ENCODE results near the gene ASXL2.

Gene ASXL2

GRCh38 chr2:25787020-25787419 lies 91.3 kb downstream of the ASXL2 start:
- no peaks in the 10 kb centered on the region for H3K79me2 ChIP-seq (ENCODE audit: insufficient read depth, low read length)
- H4K20me1 ChIP-seq (ENCODE audit: low read depth, low read length), result no peaks in the 10 kb centered on the region
- H3K9me3 ChIP-seq (ENCODE audit: insufficient read depth, low read length), result no peaks in the 10 kb centered on the region
- no peak overlapping the region for H3K4me3 ChIP-seq (ENCODE audit: insufficient read depth, low read length, poor library complexity, severe bottlenecking)
- 0 out of 2 replicates have a peak, but pooled peaks cover 7% of the 10 kb centered on the region for H3F3A ChIP-seq (ENCODE audit: insufficient read depth)
- H3K4me2 ChIP-seq (ENCODE audit: low read depth, low read length, poor library complexity, severe bottlenecking), result no peak overlapping the region
- H3K27ac ChIP-seq (ENCODE audit: low read depth, low read length), result no peak overlapping the region
- H3K9ac ChIP-seq (ENCODE audit: low read length), result no peak overlapping the region
- H3K27me3 ChIP-seq (ENCODE audit: low read length), result no peaks in the 10 kb centered on the region
- H3K36me3 ChIP-seq (ENCODE audit: low read length), result 0 out of 2 replicates have a peak, but pooled peaks cover 7% of the 10 kb centered on the region
- TF ChIP-seq CTCF (IDR thresholded peaks at IDR 0.05; ENCODE audit: insufficient read depth, low read length, poor library complexity, severe bottlenecking) (no peak), EZH2phosphoT487 (conservative IDR thresholded peaks at IDR 0.05; ENCODE audit: low read length) (no peak)
- H3K9me2 ChIP-seq (replicated peaks; ENCODE audit: insufficient read depth, low read length), result no peaks in the 10 kb centered on the region
- no peak overlapping the region for H2AFZ ChIP-seq (ENCODE audit: low read depth, low read length, severe bottlenecking)

GRCh38 chr2:25784404-25784803 lies 93.9 kb downstream of the ASXL2 start:
- H3K27ac ChIP-seq (ENCODE audit: low read depth, low read length), result no peak overlapping the region
- no peaks in the 10 kb centered on the region for H3K9me3 ChIP-seq (ENCODE audit: insufficient read depth, low read length)
- H3K9me2 ChIP-seq (replicated peaks; ENCODE audit: insufficient read depth, low read length), result no peaks in the 10 kb centered on the region
- H3K36me3 ChIP-seq (ENCODE audit: low read length), result 0 out of 2 replicates have a peak, but pooled peaks cover 7% of the 10 kb centered on the region
- TF ChIP-seq CTCF (IDR thresholded peaks at IDR 0.05; ENCODE audit: insufficient read depth, low read length, poor library complexity, severe bottlenecking), result no peak
- no peak for TF ChIP-seq EZH2phosphoT487 (conservative IDR thresholded peaks at IDR 0.05; ENCODE audit: low read length)
- H3F3A ChIP-seq (ENCODE audit: insufficient read depth), result 0 out of 2 replicates have a peak, but pooled peaks cover 7% of the 10 kb centered on the region
- H3K9ac ChIP-seq (ENCODE audit: low read length), result no peak overlapping the region
- H4K20me1 ChIP-seq (ENCODE audit: low read depth, low read length), result no peaks in the 10 kb centered on the region
- H3K79me2 ChIP-seq (ENCODE audit: insufficient read depth, low read length), result no peaks in the 10 kb centered on the region
- no peak overlapping the region for H2AFZ ChIP-seq (ENCODE audit: low read depth, low read length, severe bottlenecking)
- no peaks in the 10 kb centered on the region for H3K27me3 ChIP-seq (ENCODE audit: low read length)
- no peak overlapping the region for H3K4me3 ChIP-seq (ENCODE audit: insufficient read depth, low read length, poor library complexity, severe bottlenecking)
- H3K4me2 ChIP-seq (ENCODE audit: low read depth, low read length, poor library complexity, severe bottlenecking), result no peak overlapping the region

- Histone ChIP-seq H4K20me1 (ENCODE audit: low read depth, low read length) (no peaks in the 10 kb centered on the region), H3K9ac (ENCODE audit: low read length) (no peak overlapping the region), H3K27ac (ENCODE audit: low read depth, low read length) (no peak overlapping the region), H2AFZ (ENCODE audit: low read depth, low read length, severe bottlenecking) (no peak overlapping the region), H3K4me3 (ENCODE audit: insufficient read depth, low read length, poor library complexity, severe bottlenecking) (no peak overlapping the region), H3K27me3 (ENCODE audit: low read length) (no peaks in the 10 kb centered on the region), H3K4me2 (ENCODE audit: low read depth, low read length, poor library complexity, severe bottlenecking) (no peak overlapping the region), H3K79me2 (ENCODE audit: insufficient read depth, low read length) (no peaks in the 10 kb centered on the region), H3K36me3 (ENCODE audit: low read length) (no peaks in the 10 kb centered on the region), H3K9me3 (ENCODE audit: insufficient read depth, low read length) (no peaks in the 10 kb centered on the region), H3K9me2 (replicated peaks; ENCODE audit: insufficient read depth, low read length) (no peaks in the 10 kb centered on the region), H3F3A (ENCODE audit: insufficient read depth) (no peaks in the 10 kb centered on the region)
- no peak for TF ChIP-seq EZH2phosphoT487 (conservative IDR thresholded peaks at IDR 0.05; ENCODE audit: low read length)
Observed at GRCh38 chr2:25777077-25777476, 101.2 kb downstream of the ASXL2 start.

- no peak overlapping the region for H3K4me2 ChIP-seq (ENCODE audit: low read depth, low read length, poor library complexity, severe bottlenecking)
- H3K36me3 ChIP-seq (ENCODE audit: low read length), result no peaks in the 10 kb centered on the region; the same call in 1 of the 2 replicates
- no peaks in the 10 kb centered on the region for H3K9me2 ChIP-seq (replicated peaks; ENCODE audit: insufficient read depth, low read length)
- H3K9me3 ChIP-seq (ENCODE audit: insufficient read depth, low read length), result no peaks in the 10 kb centered on the region
- no peak overlapping the region for H3K27ac ChIP-seq (ENCODE audit: low read depth, low read length)
- no peak overlapping the region for H3K4me3 ChIP-seq (ENCODE audit: insufficient read depth, low read length, poor library complexity, severe bottlenecking)
- H3F3A ChIP-seq (ENCODE audit: insufficient read depth), result no peaks in the 10 kb centered on the region
- TF ChIP-seq CTCF (IDR thresholded peaks at IDR 0.05; ENCODE audit: insufficient read depth, low read length, poor library complexity, severe bottlenecking), result no peak
- no peak for TF ChIP-seq EZH2phosphoT487 (conservative IDR thresholded peaks at IDR 0.05; ENCODE audit: low read length)
- H3K27me3 ChIP-seq (ENCODE audit: low read length), result no peaks in the 10 kb centered on the region
- no peaks in the 10 kb centered on the region for H4K20me1 ChIP-seq (ENCODE audit: low read depth, low read length)
- no peak overlapping the region for H2AFZ ChIP-seq (ENCODE audit: low read depth, low read length, severe bottlenecking)
- no peak overlapping the region for H3K9ac ChIP-seq (ENCODE audit: low read length)
- H3K79me2 ChIP-seq (ENCODE audit: insufficient read depth, low read length), result no peaks in the 10 kb centered on the region
Observed at GRCh38 chr2:25772078-25772477, 106.2 kb downstream of the ASXL2 start.
